Inflammatory macrophage treated with lipopolysaccharide for 4 hours (primary cell): ENCODE data around the gene APLP2.
"Not testable (repeated sequence)": the region's sequence is repeated elsewhere in the genome, so short reads cannot be mapped to it uniquely, and the experiment has no call there.

ENCODE experiments used
- DNase-seq: peaks from one replicate; pipeline ENCODE4 v3.0.0-alpha.2; 2020

The APLP2 gene

GRCh38 chr11:130092661-130093060, 23.0 kb downstream of the APLP2 start:
- no peak for DNase-seq

GRCh38 chr11:130094614-130095013, 24.9 kb downstream of the APLP2 start:
- DNase-seq, result peak; percentile 88

GRCh38 chr11:130095326-130095725, 25.6 kb downstream of the APLP2 start:
- no peak for DNase-seq

- no peak for DNase-seq
Observed at GRCh38 chr11:130096042-130096441, 26.3 kb downstream of the APLP2 start.

GRCh38 chr11:130096823-130097222, 27.1 kb downstream of the APLP2 start:
- DNase-seq, result no peak

- DNase-seq, result no peak
Observed at GRCh38 chr11:130097285-130097684, 27.6 kb downstream of the APLP2 start.

GRCh38 chr11:130099356-130099755, 29.7 kb downstream of the APLP2 start:
- no peak for DNase-seq

- DNase-seq, result no peak
Observed at GRCh38 chr11:130100381-130101095, 30.8 kb downstream of the APLP2 start.

GRCh38 chr11:130101661-130102060, 32.0 kb downstream of the APLP2 start:
- no peak for DNase-seq

GRCh38 chr11:130102301-130103249, 32.9 kb downstream of the APLP2 start:
- DNase-seq, result no peak

GRCh38 chr11:130103296-130103814, 33.7 kb downstream of the APLP2 start:
- DNase-seq, result no peak

GRCh38 chr11:130106381-130106780, 36.7 kb downstream of the APLP2 start:
- DNase-seq, result no peak

GRCh38 chr11:130108671-130109070, 39.0 kb downstream of the APLP2 start:
- DNase-seq, result not testable (repeated sequence)

GRCh38 chr11:130109386-130109785, 39.7 kb downstream of the APLP2 start:
- peak; percentile 39 for DNase-seq

- no peak for DNase-seq
Observed at GRCh38 chr11:130110339-130111108, 40.8 kb downstream of the APLP2 start.

- DNase-seq, result no peak
Observed at GRCh38 chr11:130112071-130112830, 42.6 kb downstream of the APLP2 start.

GRCh38 chr11:130114281-130114680, 44.6 kb downstream of the APLP2 start:
- DNase-seq, result no peak

- no peak for DNase-seq
Observed at GRCh38 chr11:130114726-130115125, 45.0 kb downstream of the APLP2 start.

GRCh38 chr11:130115218-130115617, 45.5 kb downstream of the APLP2 start:
- DNase-seq, result no peak

GRCh38 chr11:130118165-130118564, 48.5 kb downstream of the APLP2 start:
- peak; percentile 23 for DNase-seq

GRCh38 chr11:130118636-130119387, 49.1 kb downstream of the APLP2 start:
- DNase-seq, result peak; percentile 10
